Endodermal cell (in vitro differentiated cells): ENCODE data around the gene INHBE. TPM values are rescaled to one million over a fixed set of nuclear protein-coding genes. Genes with fewer than 3 reads are reported as not detected.
A peak's percentile ranks its signal among the peaks of the same experiment; 100 is the strongest.

Experiments
- DNase-seq: peaks from one replicate; pipeline ENCODE4 v3.0.0-alpha.2; 2017
- H3K27ac ChIP-seq: 2 replicates; pipeline ENCODE4 v1.5.1; 2013; ENCODE audit warnings: mild to moderate bottlenecking, low read depth, low read length, moderate library complexity
- H3K27me3 ChIP-seq: 2 replicates; pipeline ENCODE4 v1.6.1; 2013; ENCODE audit warnings: mild to moderate bottlenecking, low read length, moderate library complexity; ENCODE audit not compliant: insufficient read depth, control insufficient read depth, poor library complexity, severe bottlenecking
- H3K36me3 ChIP-seq: 2 replicates; pipeline ENCODE4 v1.7.0; 2013; ENCODE audit warnings: mild to moderate bottlenecking, low read length, moderate library complexity; ENCODE audit not compliant: control insufficient read depth, insufficient read depth
- H3K4me1 ChIP-seq: one replicate; pipeline ENCODE4 v1.7.0; 2013; ENCODE audit warnings: low read length; ENCODE audit not compliant: control insufficient read depth, insufficient read depth
- H3K4me3 ChIP-seq: 2 replicates; pipeline ENCODE4 v1.5.1; 2013; ENCODE audit warnings: mild to moderate bottlenecking, low read length, moderate library complexity
- H3K9ac ChIP-seq: 2 replicates; pipeline ENCODE4 v1.6.1; 2013; ENCODE audit warnings: mild to moderate bottlenecking, low read length, moderate library complexity; ENCODE audit not compliant: poor library complexity, severe bottlenecking; ENCODE audit errors: extremely low read depth
- H3K9me3 ChIP-seq: 2 replicates; pipeline ENCODE4 v1.6.1; 2013; ENCODE audit warnings: mild to moderate bottlenecking, low read length, moderate library complexity; ENCODE audit not compliant: control insufficient read depth
- H3K27ac Mint-ChIP-seq: 2 replicates; pipeline ENCODE4 v1.8.0; 2020; ENCODE audit warnings: mixed read lengths
- H3K27me3 Mint-ChIP-seq: 2 replicates; pipeline ENCODE4 v1.8.0; 2021; ENCODE audit warnings: mild to moderate bottlenecking, mixed read lengths; ENCODE audit not compliant: insufficient read depth
- H3K36me3 Mint-ChIP-seq: 2 replicates; pipeline ENCODE4 v1.8.0; 2020; ENCODE audit warnings: low read depth, mixed read lengths
- H3K4me1 Mint-ChIP-seq: 2 replicates; pipeline ENCODE4 v1.8.0; 2020; ENCODE audit warnings: mixed read lengths
- H3K4me3 Mint-ChIP-seq: 2 replicates; pipeline ENCODE4 v1.8.0; 2020; ENCODE audit warnings: mild to moderate bottlenecking, moderate library complexity, mixed read lengths
- H3K9me3 Mint-ChIP-seq: 2 replicates; pipeline ENCODE4 v1.8.0; 2020; ENCODE audit warnings: mild to moderate bottlenecking, mixed read lengths
- CTCF ChIP-seq: fragments of 200-600 bp; sonication (generic); conservative IDR thresholded peaks from 2 replicates; pipeline ENCODE4 v1.5.0; 2021; ENCODE audit warnings: antibody characterized with exemption, mild to moderate bottlenecking
- WGBS, 2 experiments: methylation state at CpG; one replicate each; pipeline versions ENCODE4 v1.1.5 to v1.1.7; 2013; ENCODE audit warnings: missing lambda C conversion rate in 2 of 2, mixed read lengths in 1 of 2; ENCODE audit not compliant: insufficient coverage in 1 of 2, insufficient read length in 1 of 2; 5-methylcytosine and 5-hydroxymethylcytosine counted together
- total RNA-seq, 2 donors: library from RNA; stranded (reverse); fragmentation: NEBNext Ultra II Directional in 1 of 2; extraction: Animal tissue kit (Norgen Biotek cat#: 25700) in 1 of 2; gene quantifications; 2 replicates in 1 of 2; 3 replicates in 1 of 2; pipeline ENCODE4 v1.2.1, GENCODE V29; 2021

INHBE gene
- total RNA-seq, 2 donors from 2014 or later: 0.24 to 0.29 TPM

GRCh38 chr12:57459055-57459749, 4.1 kb downstream of the INHBE start:
- Mint-ChIP-seq H3K27me3 (peaks cover 34% of the 10 kb centered on the region), H3K27ac (peak overlapping the region; percentile 93), H3K36me3 (no peaks in the 10 kb centered on the region), H3K4me3 (peak overlapping the region; percentile 83), H3K4me1 (peaks cover 32% of the 10 kb centered on the region), H3K9me3 (no peaks in the 10 kb centered on the region)
- no peak overlapping the region for H3K9ac ChIP-seq
- no peaks in the 10 kb centered on the region for H3K36me3 ChIP-seq
- no peaks in the 10 kb centered on the region for H3K4me1 ChIP-seq
- 1% methylated on average over 16 to 24 of the region's 24 CpGs for WGBS, 2 experiments
- H3K9me3 ChIP-seq: no peaks in the 10 kb centered on the region
- TF ChIP-seq CTCF: peak; percentile 89
- H3K27me3 ChIP-seq: peaks cover 20% of the 10 kb centered on the region
- H3K27ac ChIP-seq: no peak overlapping the region
- H3K4me3 ChIP-seq: peak overlapping the region; percentile 95
- peak; percentile 100 for DNase-seq

DNA sequence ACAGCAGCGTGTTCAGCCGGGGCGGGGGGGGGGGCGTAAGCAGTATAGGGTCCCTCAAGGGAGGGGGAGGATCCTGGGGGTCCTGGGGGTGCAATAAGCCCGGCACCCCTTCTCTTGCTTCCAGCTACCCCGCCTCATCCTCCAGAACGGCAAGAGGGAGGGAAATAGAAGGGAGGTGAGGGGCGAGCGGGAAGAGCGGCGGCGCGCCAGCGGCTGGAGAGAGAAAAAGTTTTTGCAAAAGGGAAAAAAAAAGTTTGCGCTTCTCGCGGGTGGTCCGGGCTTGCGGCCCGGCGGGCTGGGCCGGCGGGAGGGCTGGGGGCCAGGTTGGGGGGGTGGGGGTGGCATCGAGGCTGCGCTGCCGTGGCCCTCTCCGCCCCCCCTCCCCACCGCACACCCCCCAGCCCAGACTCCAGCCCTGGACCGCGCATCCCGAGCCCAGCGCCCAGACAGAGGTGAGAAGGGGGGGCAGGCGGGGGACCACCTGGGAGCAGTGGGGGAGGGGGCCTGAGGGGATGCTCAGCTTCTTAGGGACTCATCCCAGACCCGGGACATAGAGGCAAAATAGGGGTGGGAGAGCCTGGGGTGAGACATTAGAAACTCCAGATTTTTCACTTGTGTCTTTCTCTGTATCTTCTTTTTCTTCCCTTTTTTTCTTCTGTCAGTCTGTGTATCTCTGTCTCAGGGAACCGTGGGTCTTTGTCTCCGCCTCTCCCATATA, 4.8 kb downstream of the INHBE start, which contains the start of gene GLI1:
Gene GLI1, plus strand, starts transcription at position 36 of the 718 bp plus-strand sequence. CDS start 3,907 bp downstream, outside the sequence.
- peak within 1 kb of the TSS; percentile 83 for H3K4me3 Mint-ChIP-seq
- H3K27me3 Mint-ChIP-seq: peaks cover 39% of the 10 kb centered on the region
- 0% methylated on average over 3 to 16 of the region's 36 CpGs for WGBS, 2 experiments
- no peak within 1 kb of the TSS for H3K9ac ChIP-seq
- H3K36me3 Mint-ChIP-seq: no peaks in the 10 kb centered on the region
- peak; percentile 82 for DNase-seq
- H3K9me3 ChIP-seq: no peaks in the 10 kb centered on the region
- H3K9me3 Mint-ChIP-seq: no peaks in the 10 kb centered on the region
- H3K27ac ChIP-seq: no peak within 1 kb of the TSS
- no peaks in the 10 kb centered on the region for H3K36me3 ChIP-seq
- H3K27me3 ChIP-seq: peaks cover 25% of the 10 kb centered on the region
- no peaks in the 10 kb centered on the region for H3K4me1 ChIP-seq
- H3K4me3 ChIP-seq: peak within 1 kb of the TSS; percentile 95
- no peak for TF ChIP-seq CTCF
- peak within 1 kb of the TSS; percentile 93 for H3K27ac Mint-ChIP-seq
- peaks cover 29% of the 10 kb centered on the region for H3K4me1 Mint-ChIP-seq

DNA sequence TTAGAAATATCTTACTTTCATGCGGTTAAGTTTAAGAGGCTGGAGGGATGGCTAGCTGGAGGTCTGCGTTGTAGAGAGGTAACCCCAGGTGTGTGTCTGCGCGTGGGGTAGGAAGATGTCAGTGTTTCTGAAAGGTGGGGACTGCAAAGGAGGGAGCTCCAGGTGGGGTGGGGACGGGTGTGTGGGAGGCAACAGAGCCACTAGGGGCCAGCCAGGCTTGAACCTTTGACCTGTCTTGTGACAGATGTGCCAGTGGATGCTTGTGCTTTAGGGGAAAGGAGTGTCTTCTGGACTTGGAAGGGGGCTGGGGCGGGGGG, 5.3 kb downstream of the INHBE start:
- Histone ChIP-seq H3K27me3 (peaks cover 30% of the 10 kb centered on the region), H3K9ac (no peak overlapping the region), H3K9me3 (no peaks in the 10 kb centered on the region), H3K27ac (no peak overlapping the region), H3K36me3 (no peaks in the 10 kb centered on the region), H3K4me3 (peak overlapping the region; percentile 40), H3K4me1 (no peaks in the 10 kb centered on the region)
- no peak overlapping the region for H3K27ac Mint-ChIP-seq
- no peaks in the 10 kb centered on the region for H3K9me3 Mint-ChIP-seq
- peaks cover 40% of the 10 kb centered on the region for H3K27me3 Mint-ChIP-seq
- 0 to 10% methylated on average over 2 to 6 of the region's 6 CpGs for WGBS, 2 experiments
- no peak for DNase-seq
- peaks cover 25% of the 10 kb centered on the region for H3K4me1 Mint-ChIP-seq
- no peak for TF ChIP-seq CTCF
- H3K36me3 Mint-ChIP-seq: no peaks in the 10 kb centered on the region
- H3K4me3 Mint-ChIP-seq: peak overlapping the region; percentile 83
